ENCODE results near the gene ATG14. TPM values are rescaled to one million over a fixed set of nuclear protein-coding genes. Genes with fewer than 3 reads are reported as not detected.

Gene ATG14
- total RNA-seq, 3 donors from 2014 or later (not counting 1 experiment from before 2014, with no cell fraction given): 18.1 to 23.1 (median 20.5) TPM

GRCh38 chr14:55454264-55455002 lies 42.8 kb upstream of the ATG14 start:
- Histone ChIP-seq H3K27ac (ENCODE audit: low read length) (no peak overlapping the region), H3K4me1 (ENCODE audit: control insufficient read depth, insufficient read depth, low read length) (no peaks in the 10 kb centered on the region), H3K4me3 (ENCODE audit: low read length) (no peak overlapping the region), H3K36me3 (ENCODE audit: control insufficient read depth, insufficient read depth, low read length) (no peaks in the 10 kb centered on the region), H3K9me3 (ENCODE audit: control insufficient read depth, insufficient read depth, low read length) (no peaks in the 10 kb centered on the region), H3K27me3 (ENCODE audit: control insufficient read depth, insufficient read depth, low read length) (no peaks in the 10 kb centered on the region)
- Mint-ChIP-seq H3K9me3 (no peaks in the 10 kb centered on the region), H3K36me3 (no peaks in the 10 kb centered on the region), H3K4me1 (no peaks in the 10 kb centered on the region), H3K27me3 (ENCODE audit: low read depth in 2 of 2) (peaks cover 6 to 12% of the 10 kb centered on the region in 2 donors), H3K27ac (no peak overlapping the region), H3K4me3 (no peak overlapping the region)
- ATAC-seq: no peak
- no peak for DNase-seq
- intact Hi-C loops (cut with micrococcal nuclease): no loop called here
- no peak for TF ChIP-seq CTCF (IDR thresholded peaks at IDR 0.05)
- WGBS (ENCODE audit: insufficient coverage): 49% methylated on average over 12 of the region's 13 CpGs

- intact Hi-C loops (cut with micrococcal nuclease): no loop called here
- WGBS (ENCODE audit: insufficient coverage): 89% methylated on average over 2 of the region's 2 CpGs
- no peak for ATAC-seq
- H3K27me3 Mint-ChIP-seq (ENCODE audit: low read depth in 2 of 2): peaks cover 6 to 12% of the 10 kb centered on the region in 2 donors
- Histone ChIP-seq H3K36me3 (ENCODE audit: control insufficient read depth, insufficient read depth, low read length) (no peaks in the 10 kb centered on the region), H3K4me3 (ENCODE audit: low read length) (no peak overlapping the region), H3K4me1 (ENCODE audit: control insufficient read depth, insufficient read depth, low read length) (no peaks in the 10 kb centered on the region), H3K9me3 (ENCODE audit: control insufficient read depth, insufficient read depth, low read length) (no peaks in the 10 kb centered on the region), H3K27ac (ENCODE audit: low read length) (no peak overlapping the region), H3K27me3 (ENCODE audit: control insufficient read depth, insufficient read depth, low read length) (no peaks in the 10 kb centered on the region)
- no peaks in the 10 kb centered on the region for H3K4me1 Mint-ChIP-seq
- H3K27ac Mint-ChIP-seq: no peak overlapping the region
- H3K9me3 Mint-ChIP-seq: no peaks in the 10 kb centered on the region
- no peak for TF ChIP-seq CTCF (IDR thresholded peaks at IDR 0.05)
- DNase-seq: no peak
- H3K36me3 Mint-ChIP-seq: no peaks in the 10 kb centered on the region
- no peak overlapping the region for H3K4me3 Mint-ChIP-seq
These were observed 40.3 kb upstream of the ATG14 start for GRCh38 chr14:55451950-55452349.

- Mint-ChIP-seq H3K4me3 (no peak overlapping the region), H3K36me3 (no peaks in the 10 kb centered on the region), H3K27me3 (ENCODE audit: low read depth in 2 of 2) (peaks cover 6 to 12% of the 10 kb centered on the region in 2 donors), H3K9me3 (no peaks in the 10 kb centered on the region), H3K27ac (no peak overlapping the region), H3K4me1 (no peaks in the 10 kb centered on the region)
- ATAC-seq (no peak), DNase-seq (no peak)
- Histone ChIP-seq H3K4me1 (ENCODE audit: control insufficient read depth, insufficient read depth, low read length) (no peaks in the 10 kb centered on the region), H3K27me3 (ENCODE audit: control insufficient read depth, insufficient read depth, low read length) (no peaks in the 10 kb centered on the region), H3K27ac (ENCODE audit: low read length) (no peak overlapping the region), H3K36me3 (ENCODE audit: control insufficient read depth, insufficient read depth, low read length) (no peaks in the 10 kb centered on the region), H3K4me3 (ENCODE audit: low read length) (no peak overlapping the region), H3K9me3 (ENCODE audit: control insufficient read depth, insufficient read depth, low read length) (no peaks in the 10 kb centered on the region)
- intact Hi-C loops (cut with micrococcal nuclease): no loop called here
- WGBS (ENCODE audit: insufficient coverage): 61% methylated on average over 4 of the region's 4 CpGs
- no peak for TF ChIP-seq CTCF (IDR thresholded peaks at IDR 0.05)
These were observed 39.8 kb upstream of the ATG14 start for GRCh38 chr14:55451398-55451797.

- H3K4me3 ChIP-seq (ENCODE audit: low read length): no peak overlapping the region
- Mint-ChIP-seq H3K36me3 (no peaks in the 10 kb centered on the region), H3K27ac (no peak overlapping the region), H3K4me1 (no peaks in the 10 kb centered on the region), H3K9me3 (no peaks in the 10 kb centered on the region), H3K4me3 (no peak overlapping the region), H3K27me3 (ENCODE audit: low read depth in 2 of 2) (peaks cover 6 to 12% of the 10 kb centered on the region in 2 donors)
- H3K27ac ChIP-seq (ENCODE audit: low read length): no peak overlapping the region
- no peak for ATAC-seq
- H3K27me3 ChIP-seq (ENCODE audit: control insufficient read depth, insufficient read depth, low read length): no peaks in the 10 kb centered on the region
- DNase-seq: no peak
- no peaks in the 10 kb centered on the region for H3K4me1 ChIP-seq (ENCODE audit: control insufficient read depth, insufficient read depth, low read length)
- intact Hi-C loops (cut with micrococcal nuclease): no loop called here
- no peaks in the 10 kb centered on the region for H3K9me3 ChIP-seq (ENCODE audit: control insufficient read depth, insufficient read depth, low read length)
- TF ChIP-seq CTCF (IDR thresholded peaks at IDR 0.05): no peak
- H3K36me3 ChIP-seq (ENCODE audit: control insufficient read depth, insufficient read depth, low read length): no peaks in the 10 kb centered on the region
These were observed 39.4 kb upstream of the ATG14 start for GRCh38 chr14:55450987-55451386.

Measured in natural killer cell (primary cell).